GM23248 (cell line): ENCODE results near the gene P2RX1.

ENCODE experiments used
- EZH2 ChIP-seq: fragments of 200-600 bp; sonication (generic); IDR thresholded peaks from 2 replicates; pipeline ENCODE4 v1.6.1; 2018; ENCODE audit warnings: antibody characterized with exemption, mild to moderate bottlenecking; ENCODE audit not compliant: insufficient read depth, poor library complexity, severe bottlenecking
- EZH2phosphoT487 ChIP-seq: fragments of 200-600 bp; sonication (generic); IDR thresholded peaks from 2 replicates; pipeline ENCODE4 v1.6.1; 2018; ENCODE audit warnings: antibody characterized with exemption, moderate library complexity, mild to moderate bottlenecking, low read depth; ENCODE audit not compliant: insufficient read depth

DNA sequence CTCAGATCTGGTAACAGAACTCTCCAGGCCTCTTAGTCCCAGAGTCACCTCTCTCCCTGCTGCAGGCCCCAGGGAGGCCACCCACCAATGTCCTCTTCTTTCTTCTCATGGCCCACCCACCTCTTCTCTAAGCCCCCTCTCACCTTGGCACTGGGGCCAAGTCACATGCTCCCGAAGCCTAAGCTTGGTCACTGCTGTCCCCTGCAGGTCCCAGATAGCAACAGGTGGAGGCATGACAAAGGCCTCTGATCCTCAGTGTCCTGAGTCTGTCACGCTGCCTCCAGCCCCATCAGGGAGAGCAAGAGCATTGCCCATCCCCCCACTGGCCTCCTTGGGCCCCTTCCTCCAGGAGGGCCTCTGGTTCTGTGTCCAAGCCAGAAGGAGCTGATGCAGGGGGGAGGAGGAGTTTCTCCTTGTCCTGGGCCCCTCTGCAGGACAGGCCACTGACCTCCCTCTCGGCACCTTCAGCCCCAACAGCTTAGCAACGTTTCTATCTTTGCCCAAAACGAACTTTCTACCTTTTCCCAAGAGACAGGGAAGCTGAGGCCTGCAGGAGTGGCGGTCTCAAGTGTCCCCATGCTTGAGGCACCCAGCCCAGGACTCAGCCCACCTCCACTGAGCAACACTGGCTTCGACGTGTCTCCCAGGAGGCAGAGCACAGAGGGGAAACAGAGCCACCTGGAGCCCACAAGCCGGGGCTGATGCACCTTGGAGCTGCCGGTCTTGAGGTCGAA, 8.6 kb downstream of the P2RX1 start:
- TF ChIP-seq EZH2, result no peak
- no peak for TF ChIP-seq EZH2phosphoT487
